Neuronal stem cell (in vitro differentiated cells): ENCODE results near the gene CCDC34.
"Not testable (repeated sequence)": the region's sequence is repeated elsewhere in the genome, so short reads cannot be mapped to it uniquely, and the experiment has no call there.

ENCODE experiments used
- DNase-seq: peaks from one replicate; pipeline ENCODE4 v3.0.0-alpha.2; 2013; ENCODE audit warnings: low spot score
- H2AFZ ChIP-seq: one replicate; pipeline ENCODE4 v1.6.1; 2013; ENCODE audit warnings: mild to moderate bottlenecking, low read length, inconsistent platforms
- H2AK5ac ChIP-seq: 2 replicates; pipeline ENCODE4 v1.6.1; 2013; ENCODE audit warnings: low read depth, mild to moderate bottlenecking, inconsistent platforms, low read length, moderate library complexity, mixed read lengths
- H2BK120ac ChIP-seq: 2 replicates; pipeline ENCODE4 v1.6.1; 2013; ENCODE audit warnings: low read depth, mild to moderate bottlenecking, inconsistent platforms, low read length, moderate library complexity, mixed read lengths
- H2BK12ac ChIP-seq: one replicate; pipeline ENCODE4 v1.6.1; 2013; ENCODE audit warnings: low read length, inconsistent platforms
- H2BK15ac ChIP-seq: 2 replicates; pipeline ENCODE4 v1.6.1; 2013; ENCODE audit warnings: mild to moderate bottlenecking, low read length, inconsistent platforms, mixed read lengths
- H2BK5ac ChIP-seq: one replicate; pipeline ENCODE4 v1.6.1; 2013; ENCODE audit warnings: inconsistent platforms, mild to moderate bottlenecking, low read length, moderate library complexity
- H3K14ac ChIP-seq: one replicate; pipeline ENCODE4 v1.6.1; 2013; ENCODE audit warnings: low read length, inconsistent platforms
- H3K18ac ChIP-seq: 2 replicates; pipeline ENCODE4 v1.6.1; 2013; ENCODE audit warnings: low read length, inconsistent platforms
- H3K23ac ChIP-seq: 2 replicates; pipeline ENCODE4 v1.6.1; 2013; ENCODE audit warnings: low read depth, mild to moderate bottlenecking, mixed read lengths, low read length, inconsistent platforms; ENCODE audit not compliant: poor library complexity
- H3K27ac ChIP-seq: replicated peaks from 3 replicates; pipeline ENCODE4 v1.5.1; 2013; ENCODE audit warnings: low read length, inconsistent platforms
- H3K27me3 ChIP-seq, 3 experiments: 2 replicates each; pipeline ENCODE4 v1.6.1; 2013; ENCODE audit warnings: low read length in 3 of 3, mild to moderate bottlenecking in 2 of 3, inconsistent platforms in 1 of 3, low read depth in 1 of 3, mixed read lengths in 1 of 3, moderate library complexity in 1 of 3; ENCODE audit not compliant: control insufficient read depth in 3 of 3, insufficient read depth in 3 of 3
- H3K36me3 ChIP-seq, 2 donors: replicated peaks in 1 of 2; 2 replicates each; pipeline ENCODE4 v1.6.1; 2013; ENCODE audit warnings: low read length in 2 of 2; ENCODE audit not compliant: control insufficient read depth in 2 of 2, insufficient read depth in 2 of 2
- H3K4ac ChIP-seq: 2 replicates; pipeline ENCODE4 v1.6.1; 2013; ENCODE audit warnings: inconsistent platforms, mild to moderate bottlenecking, low read length, moderate library complexity
- H3K4me1 ChIP-seq, 2 donors: 1 replicate in 1 of 2; 2 replicates in 1 of 2; pipeline ENCODE4 v1.6.1; 2013; ENCODE audit warnings: low read length in 2 of 2, low read depth in 1 of 2; ENCODE audit not compliant: control insufficient read depth in 2 of 2, insufficient read depth in 1 of 2
- H3K4me2 ChIP-seq: one replicate; pipeline ENCODE4 v1.6.1; 2013; ENCODE audit warnings: mild to moderate bottlenecking, low read length, inconsistent platforms; ENCODE audit not compliant: insufficient read depth, poor library complexity, severe bottlenecking
- H3K4me3 ChIP-seq, 2 donors: 2 replicates each; pipeline ENCODE4 v1.5.1; 2013; ENCODE audit warnings: low read length in 2 of 2, mild to moderate bottlenecking in 2 of 2, inconsistent platforms in 1 of 2, moderate library complexity in 1 of 2
- H3K79me1 ChIP-seq: one replicate; pipeline ENCODE4 v1.6.1; 2013; ENCODE audit warnings: low read depth, mild to moderate bottlenecking, inconsistent platforms, low read length, moderate library complexity
- H3K9ac ChIP-seq: one replicate; pipeline ENCODE4 v1.6.1; 2013; ENCODE audit warnings: mild to moderate bottlenecking, low read depth, low read length, inconsistent platforms; ENCODE audit not compliant: poor library complexity
- H3K9me3 ChIP-seq, 2 donors: replicated peaks in 1 of 2; 2 replicates each; pipeline versions ENCODE3 to v1.6.1; 2013; ENCODE audit warnings: low read length in 2 of 2, mild to moderate bottlenecking in 2 of 2, inconsistent platforms in 1 of 2, low read depth in 1 of 2, mixed read lengths in 1 of 2, moderate library complexity in 1 of 2; ENCODE audit not compliant: control insufficient read depth in 2 of 2, insufficient read depth in 1 of 2
- H4K8ac ChIP-seq: one replicate; pipeline ENCODE4 v1.6.1; 2013; ENCODE audit warnings: low read depth, mild to moderate bottlenecking, inconsistent platforms, low read length, moderate library complexity
- H4K91ac ChIP-seq: one replicate; pipeline ENCODE4 v1.6.1; 2013; ENCODE audit warnings: low read length, low read depth, mild to moderate bottlenecking, inconsistent platforms; ENCODE audit not compliant: poor library complexity
- WGBS, 2 donors: extraction: QIAGEN DNeasy Blood & Tissue Kit; methylation state at CpG; one replicate each; pipeline ENCODE4 v1.1.7; 2013; ENCODE audit warnings: missing lambda C conversion rate in 2 of 2, mixed read lengths in 1 of 2; ENCODE audit not compliant: insufficient read length in 2 of 2, insufficient replicate concordance in 1 of 2; ENCODE audit errors: extremely low coverage in 2 of 2; 5-methylcytosine and 5-hydroxymethylcytosine counted together

CCDC34 gene

DNA sequence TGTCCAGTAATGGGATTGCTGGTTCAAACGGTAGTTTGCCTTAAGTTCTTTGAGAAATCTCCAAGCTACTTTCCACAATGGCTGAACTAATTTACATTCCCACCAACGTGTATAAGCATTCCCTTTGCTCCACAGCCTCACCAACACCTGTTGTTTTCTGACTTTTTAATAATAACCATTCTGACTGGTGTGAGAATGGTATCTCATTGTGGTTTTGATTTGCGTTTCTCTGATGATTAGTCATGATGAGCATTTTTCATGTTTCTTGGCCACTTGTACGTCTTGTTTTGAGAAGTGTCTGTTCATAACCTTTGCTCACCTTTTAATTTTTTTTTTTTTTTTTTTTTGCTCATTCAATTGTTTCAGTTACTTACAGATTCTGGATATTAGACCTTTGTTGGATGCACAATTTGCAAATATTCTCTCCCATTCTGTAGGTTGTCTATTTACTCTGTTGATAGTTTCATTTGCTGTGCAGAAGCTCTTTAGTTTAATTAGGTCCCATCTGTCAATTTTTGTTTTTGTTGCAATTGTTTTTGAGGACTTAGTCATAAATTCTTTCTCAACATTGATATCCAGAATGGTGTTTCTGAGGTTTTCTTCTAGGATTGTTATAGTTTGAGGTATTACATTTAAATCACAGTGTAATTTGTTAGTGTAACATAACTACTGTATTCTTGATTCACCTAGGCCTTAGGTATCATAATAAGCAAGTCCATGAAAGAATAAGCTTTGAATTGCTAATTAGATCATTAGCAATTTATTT, 33.0 kb downstream of the CCDC34 start:
- no peak overlapping the region for H2BK120ac ChIP-seq
- no peak overlapping the region for H3K4ac ChIP-seq

DNA sequence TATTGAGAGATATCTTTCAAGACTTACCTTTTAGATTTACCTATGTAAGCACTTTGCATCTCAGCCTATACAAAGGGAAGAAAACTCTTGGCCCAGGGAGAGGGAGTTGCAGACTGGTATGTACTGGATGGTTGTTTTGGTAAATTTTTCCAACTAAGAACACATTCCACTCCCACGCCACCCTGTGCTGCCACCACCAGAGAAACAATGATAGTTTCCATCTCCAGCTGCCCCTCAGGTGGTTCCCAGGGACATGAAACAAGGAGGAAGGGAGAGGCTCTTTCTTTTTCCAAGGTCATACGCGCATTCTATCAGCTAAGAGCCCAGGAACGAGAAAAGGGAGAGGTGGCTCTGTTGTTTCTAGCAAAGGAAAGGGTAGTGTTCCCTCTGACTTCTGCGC, 34.4 kb downstream of the CCDC34 start:
- WGBS, 2 donors, result no CpG with 5 or more reads among the region's 5 CpGs
- Histone ChIP-seq H3K23ac (no peak overlapping the region), H4K8ac (no peak overlapping the region), H2AFZ (no peak overlapping the region), H2BK5ac (no peak overlapping the region), H3K14ac (no peak overlapping the region), H2BK15ac (no peak overlapping the region), H3K4me2 (no peak overlapping the region), H2BK120ac (no peak overlapping the region), H3K79me1 (peaks cover 2% of the 10 kb centered on the region), H3K27ac (no peak overlapping the region), H2AK5ac (no peak overlapping the region), H2BK12ac (no peak overlapping the region), H3K27me3 (no peaks in the 10 kb centered on the region), H4K91ac (no peak overlapping the region), H3K4me1 (no peaks in the 10 kb centered on the region), H3K4ac (no peak overlapping the region), H3K9ac (no peak overlapping the region), H3K18ac (no peak overlapping the region), H3K36me3 (peaks cover 0 to 25% of the 10 kb centered on the region in 2 donors), H3K9me3 (no peaks in the 10 kb centered on the region), H3K4me3 (no peak overlapping the region)
- no peak for DNase-seq

More for the DNA sequence above, 33.0 kb downstream of the CCDC34 start:
- Histone ChIP-seq H3K27ac (no peak overlapping the region), H2AFZ (no peak overlapping the region), H3K4me1 (no peaks in the 10 kb centered on the region), H2BK5ac (no peak overlapping the region), H3K4me2 (no peak overlapping the region), H4K8ac (no peak overlapping the region), H2AK5ac (no peak overlapping the region), H3K23ac (no peak overlapping the region), H3K79me1 (peaks cover 2% of the 10 kb centered on the region), H3K9ac (no peak overlapping the region), H4K91ac (no peak overlapping the region), H2BK15ac (no peak overlapping the region), H3K18ac (no peak overlapping the region), H2BK12ac (no peak overlapping the region), H3K4me3 (no peak overlapping the region), H3K9me3 (no peaks in the 10 kb centered on the region), H3K27me3 (no peaks in the 10 kb centered on the region), H3K36me3 (peaks cover 0 to 26% of the 10 kb centered on the region in 2 donors), H3K14ac (no peak overlapping the region)
- no CpG with 5 or more reads among the region's 4 CpGs for WGBS, 2 donors
- no peak for DNase-seq

DNA sequence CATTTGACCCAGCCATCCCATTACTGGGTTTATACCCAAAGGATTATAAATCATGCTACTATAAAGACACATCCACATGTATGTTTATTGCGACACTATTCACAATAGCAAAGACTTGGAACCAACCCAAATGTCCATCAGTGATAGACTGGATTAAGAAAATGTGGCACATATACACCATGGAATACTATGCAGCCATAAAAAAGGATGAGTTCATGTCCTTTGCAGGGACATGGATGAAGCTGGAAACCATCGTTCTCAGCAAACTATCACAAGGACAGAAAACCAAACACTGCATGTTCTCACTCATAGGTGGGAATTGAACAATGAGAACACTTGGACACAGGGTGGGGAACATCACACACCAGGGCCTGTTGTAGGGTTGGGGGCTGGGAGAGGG, 36.0 kb downstream of the CCDC34 start:
- H2AK5ac ChIP-seq, H2BK15ac ChIP-seq, H4K8ac ChIP-seq, H3K9ac ChIP-seq, H3K79me1 ChIP-seq, H3K18ac ChIP-seq, H3K4ac ChIP-seq, H3K14ac ChIP-seq, H3K4me2 ChIP-seq, H3K9me3 ChIP-seq, H4K91ac ChIP-seq, H3K27me3 ChIP-seq, H2BK120ac ChIP-seq, H2BK5ac ChIP-seq, H3K4me3 ChIP-seq, H2AFZ ChIP-seq, DNase-seq, H3K27ac ChIP-seq, H2BK12ac ChIP-seq, H3K4me1 ChIP-seq, H3K23ac ChIP-seq: not testable (repeated sequence)
- peaks cover 0 to 21% of the 10 kb centered on the region in 2 donors for H3K36me3 ChIP-seq
- WGBS, 2 donors, result no CpG with 5 or more reads among the region's 2 CpGs

DNA sequence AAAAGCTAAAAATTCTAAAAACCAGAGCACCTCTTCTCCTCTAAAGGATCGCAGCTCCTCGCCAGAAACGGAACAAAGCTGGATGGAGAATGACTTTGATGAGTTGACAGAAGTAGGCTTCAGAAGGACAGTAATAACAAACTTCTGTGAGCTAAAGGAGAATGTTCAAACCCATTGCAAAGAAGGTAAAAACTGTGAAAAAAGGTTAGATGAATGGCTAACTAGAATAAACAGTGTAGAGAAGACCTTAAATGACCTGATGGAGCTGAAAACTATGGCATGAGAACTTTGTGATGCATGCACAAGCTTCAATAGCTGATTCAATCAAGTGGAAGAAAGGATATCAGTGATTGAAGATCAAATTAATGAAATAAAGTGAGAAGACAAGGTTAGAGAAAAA, 40.8 kb downstream of the CCDC34 start:
- H3K4ac ChIP-seq, H3K9ac ChIP-seq, H3K4me2 ChIP-seq, H4K8ac ChIP-seq, H2BK5ac ChIP-seq, H2BK12ac ChIP-seq, H3K9me3 ChIP-seq, H3K14ac ChIP-seq, H2AFZ ChIP-seq, H2BK15ac ChIP-seq, H3K79me1 ChIP-seq, H3K18ac ChIP-seq, H2AK5ac ChIP-seq, H3K27me3 ChIP-seq, H3K36me3 ChIP-seq, H3K23ac ChIP-seq, H2BK120ac ChIP-seq, H3K4me1 ChIP-seq, H4K91ac ChIP-seq, H3K27ac ChIP-seq, H3K4me3 ChIP-seq, DNase-seq: not testable (repeated sequence)
- no CpG with 5 or more reads among the region's 3 CpGs for WGBS, 2 donors
